ENCODE measurements around the gene KDM1B.
"Not testable (repeated sequence)": the region's sequence is repeated elsewhere in the genome, so short reads cannot be mapped to it uniquely, and the experiment has no call there.

The KDM1B gene

GRCh38 chr6:18228590-18228989 lies 73.4 kb downstream of the KDM1B start:
- in situ Hi-C loops (cut with MboI; ENCODE audit: low sequenced_read_pairs): not testable (repeated sequence)

GRCh38 chr6:18231856-18232255 lies 76.6 kb downstream of the KDM1B start:
- in situ Hi-C loops (cut with MboI; ENCODE audit: low sequenced_read_pairs): not testable (repeated sequence)

GRCh38 chr6:18233770-18234169 lies 78.5 kb downstream of the KDM1B start:
- in situ Hi-C loops (cut with MboI; ENCODE audit: low sequenced_read_pairs): not testable (repeated sequence)

DNA sequence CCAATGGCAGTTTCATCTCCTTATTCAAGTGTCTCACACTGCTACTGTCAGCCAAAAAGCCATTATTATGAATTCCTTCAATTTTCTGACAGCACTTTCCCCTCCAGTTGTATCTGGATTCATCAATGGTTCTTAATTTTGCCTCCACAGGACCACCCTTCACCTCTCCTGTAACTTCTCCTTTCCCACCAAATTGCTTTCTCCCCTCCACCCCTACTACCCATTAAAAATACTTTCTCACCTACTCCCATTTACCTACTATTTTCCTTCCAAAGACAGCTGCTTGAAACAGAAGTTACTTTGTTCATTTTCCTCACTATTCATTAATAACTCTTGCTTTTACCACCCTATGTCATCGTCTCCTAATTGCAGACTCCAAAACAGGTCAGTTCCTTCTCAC lies 79.3 kb downstream of the KDM1B start:
- in situ Hi-C loops (cut with MboI; ENCODE audit: low sequenced_read_pairs): no loop called here

- in situ Hi-C loops (cut with MboI; ENCODE audit: low sequenced_read_pairs): no loop called here
Measured at GRCh38 chr6:18235524-18235923, 80.3 kb downstream of the KDM1B start.

DNA sequence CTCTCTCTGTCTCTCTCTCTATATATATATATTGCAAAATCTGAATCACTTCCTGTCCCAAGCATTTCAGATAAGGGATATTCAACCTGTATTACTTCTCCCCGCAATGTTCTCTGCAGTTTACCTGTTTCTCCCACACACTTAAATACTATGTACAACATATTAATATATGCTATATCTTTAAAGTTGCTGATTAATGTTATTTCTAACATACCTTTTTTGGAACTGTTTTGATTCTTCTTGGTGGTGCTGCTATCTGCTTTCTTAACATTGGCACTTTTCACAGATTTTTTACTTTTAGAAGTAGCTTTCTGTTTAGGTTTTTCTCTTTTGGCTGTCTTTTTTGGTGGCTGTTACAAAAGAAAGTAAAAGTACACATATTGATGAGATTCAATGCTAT lies 81.9 kb downstream of the KDM1B start:
- in situ Hi-C loops (cut with MboI; ENCODE audit: low sequenced_read_pairs): no loop called here

DNA sequence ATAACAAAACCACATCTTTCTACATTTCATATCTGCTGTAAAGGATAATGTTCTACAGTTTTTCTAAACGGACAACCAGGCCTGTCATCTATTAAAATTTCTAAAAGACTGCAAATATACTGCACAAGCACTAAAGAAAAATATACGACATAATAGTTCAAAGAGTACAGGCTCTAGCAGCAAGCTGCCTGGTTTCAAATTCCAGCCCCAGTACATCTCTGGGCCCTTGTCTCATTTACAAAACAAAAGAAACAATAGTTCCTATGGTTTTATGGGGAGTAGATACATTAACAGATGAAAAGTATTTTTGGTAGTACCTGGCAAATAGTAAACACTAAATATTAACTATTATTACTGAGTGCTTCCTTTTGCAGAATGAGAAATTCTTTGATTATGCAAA lies 85.0 kb downstream of the KDM1B start:
- in situ Hi-C loops (cut with MboI; ENCODE audit: low sequenced_read_pairs): no loop called here

- in situ Hi-C loops (cut with MboI; ENCODE audit: low sequenced_read_pairs): no loop called here
Measured at GRCh38 chr6:18241208-18242038, 86.2 kb downstream of the KDM1B start.

GRCh38 chr6:18242062-18242851 lies 87.0 kb downstream of the KDM1B start:
- in situ Hi-C loops (cut with MboI; ENCODE audit: low sequenced_read_pairs): no loop called here

DNA sequence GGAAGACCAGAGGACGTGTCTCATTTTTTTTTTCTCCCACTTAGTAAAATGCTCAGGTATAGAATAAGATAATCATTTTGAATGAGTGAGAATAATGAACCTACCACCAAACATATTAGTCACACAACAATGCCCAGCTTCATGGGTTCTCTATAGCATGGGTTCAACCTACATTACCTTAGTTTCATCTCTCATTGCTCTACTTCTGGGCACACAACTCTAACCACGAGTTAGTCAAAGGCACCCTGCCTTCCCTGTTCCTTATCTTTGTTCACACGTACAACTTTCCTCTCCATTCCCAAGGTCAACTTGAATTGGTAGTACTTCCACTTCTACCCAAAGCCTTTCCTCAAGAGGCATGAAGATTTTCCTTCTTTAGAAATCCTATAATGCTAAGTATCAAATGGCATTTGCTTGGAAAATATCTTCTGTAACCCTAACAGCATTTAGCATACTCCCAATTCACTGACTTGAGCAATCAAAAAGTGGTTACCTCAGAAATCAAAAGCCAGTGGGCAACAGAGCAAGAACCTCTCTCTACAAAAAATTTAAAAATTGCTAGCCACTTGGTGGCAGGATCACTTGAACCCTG lies 88.2 kb downstream of the KDM1B start:
- in situ Hi-C loops (cut with MboI; ENCODE audit: low sequenced_read_pairs): no loop called here

DNA sequence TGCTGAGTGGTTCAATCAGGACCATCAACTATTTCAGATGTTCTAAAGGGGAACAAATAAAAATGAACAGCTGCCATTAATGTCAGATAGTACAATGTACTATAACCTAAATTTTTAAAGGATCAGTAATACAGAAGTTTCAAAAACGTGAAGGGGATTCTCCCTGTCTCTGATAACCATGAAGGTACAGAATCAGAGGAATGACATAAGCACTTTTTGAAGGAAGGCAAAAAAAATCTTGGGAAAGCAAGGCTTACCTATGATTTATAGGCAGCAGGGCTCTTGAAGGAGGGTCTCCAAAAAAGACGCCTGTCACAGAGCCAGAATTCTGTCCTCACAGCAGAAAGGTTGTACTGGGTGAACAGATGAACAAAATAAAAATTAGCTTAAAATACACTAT lies 89.0 kb downstream of the KDM1B start:
- in situ Hi-C loops (cut with MboI; ENCODE audit: low sequenced_read_pairs): no loop called here

- in situ Hi-C loops (cut with MboI; ENCODE audit: low sequenced_read_pairs): no loop called here
Measured at GRCh38 chr6:18245079-18245478, 89.9 kb downstream of the KDM1B start.

GRCh38 chr6:18245642-18246041 lies 90.4 kb downstream of the KDM1B start:
- in situ Hi-C loops (cut with MboI; ENCODE audit: low sequenced_read_pairs): no loop called here

DNA sequence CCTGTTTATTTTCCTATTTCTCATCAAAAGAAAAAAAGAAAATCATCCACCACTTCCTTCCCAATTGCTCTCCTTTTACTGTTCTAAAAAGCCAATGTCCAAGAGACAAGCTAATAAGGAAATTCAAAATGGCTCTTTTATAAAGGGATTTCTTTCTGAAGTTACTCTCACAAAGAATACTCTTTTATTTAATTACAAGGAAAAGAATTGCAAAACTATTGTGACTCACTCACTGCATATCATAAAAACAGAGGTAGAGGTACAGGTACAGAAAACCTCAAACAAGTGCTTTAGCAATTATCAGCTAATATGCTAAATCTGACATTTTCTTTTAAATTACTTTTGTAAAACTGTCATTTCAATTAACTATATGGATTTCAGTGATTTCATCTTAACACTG lies 91.0 kb downstream of the KDM1B start:
- in situ Hi-C loops (cut with MboI; ENCODE audit: low sequenced_read_pairs): no loop called here

DNA sequence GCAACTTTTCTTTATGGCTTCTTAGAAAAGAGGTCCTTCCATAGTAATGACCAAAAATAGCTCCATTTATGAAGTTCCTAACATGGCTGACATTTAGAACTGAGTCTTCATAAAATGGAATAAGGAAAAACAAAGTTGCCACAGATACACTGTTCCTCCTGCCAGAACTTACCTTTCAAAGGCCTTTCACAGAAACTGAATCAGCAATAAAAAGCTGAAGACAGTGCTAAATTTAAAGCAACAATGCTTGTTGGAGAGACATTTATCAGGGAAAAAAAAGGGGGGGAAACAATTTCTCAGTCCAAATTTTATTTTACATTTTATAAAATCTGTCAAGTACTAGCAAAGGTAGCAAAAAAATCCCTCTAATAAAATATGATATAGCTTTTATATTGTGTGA lies 91.8 kb downstream of the KDM1B start:
- in situ Hi-C loops (cut with MboI; ENCODE audit: low sequenced_read_pairs): no loop called here

DNA sequence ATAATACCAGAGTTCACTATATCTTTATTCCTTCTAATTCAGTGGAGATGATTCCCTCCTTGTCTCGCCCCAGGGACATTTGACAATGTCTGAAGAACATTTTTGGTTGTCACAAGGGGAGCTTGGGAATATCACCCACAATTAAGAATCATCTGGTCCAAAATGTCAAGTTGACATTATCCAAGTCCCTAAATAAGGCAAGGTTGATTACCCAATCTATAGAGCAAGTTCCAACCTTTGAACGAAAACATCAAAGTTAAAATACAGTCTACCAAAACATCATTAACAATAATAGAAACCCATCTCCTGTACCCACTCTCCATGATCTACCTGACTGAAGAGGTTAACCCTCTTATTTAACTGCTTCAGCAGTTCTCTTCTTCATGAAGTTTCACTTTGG lies 93.5 kb downstream of the KDM1B start:
- in situ Hi-C loops (cut with MboI; ENCODE audit: low sequenced_read_pairs): no loop called here

DNA sequence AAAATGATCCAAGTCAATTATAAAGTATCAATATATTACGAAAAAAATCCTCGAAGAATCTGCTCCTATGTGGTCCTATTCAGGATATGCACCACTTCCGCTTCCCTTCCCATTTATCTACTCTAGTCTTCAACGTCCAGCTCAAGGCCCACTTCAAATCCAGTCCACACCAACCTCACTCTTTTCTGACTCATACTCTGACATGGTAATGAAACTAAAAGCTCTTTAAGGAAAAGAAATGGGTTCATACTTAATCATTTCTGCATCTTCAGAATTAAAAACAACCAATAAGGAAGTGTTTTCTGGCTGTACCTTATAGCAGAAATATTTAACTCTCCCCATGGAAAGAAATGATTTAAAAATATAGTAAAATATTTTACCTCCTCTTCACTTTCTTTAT lies 94.0 kb downstream of the KDM1B start:
- in situ Hi-C loops (cut with MboI; ENCODE audit: low sequenced_read_pairs): no loop called here

GRCh38 chr6:18253635-18254034 lies 98.4 kb downstream of the KDM1B start:
- in situ Hi-C loops (cut with MboI; ENCODE audit: low sequenced_read_pairs): no loop called here

- in situ Hi-C loops (cut with MboI; ENCODE audit: low sequenced_read_pairs): no loop called here
Measured at GRCh38 chr6:18254793-18255192, 99.6 kb downstream of the KDM1B start.

DNA sequence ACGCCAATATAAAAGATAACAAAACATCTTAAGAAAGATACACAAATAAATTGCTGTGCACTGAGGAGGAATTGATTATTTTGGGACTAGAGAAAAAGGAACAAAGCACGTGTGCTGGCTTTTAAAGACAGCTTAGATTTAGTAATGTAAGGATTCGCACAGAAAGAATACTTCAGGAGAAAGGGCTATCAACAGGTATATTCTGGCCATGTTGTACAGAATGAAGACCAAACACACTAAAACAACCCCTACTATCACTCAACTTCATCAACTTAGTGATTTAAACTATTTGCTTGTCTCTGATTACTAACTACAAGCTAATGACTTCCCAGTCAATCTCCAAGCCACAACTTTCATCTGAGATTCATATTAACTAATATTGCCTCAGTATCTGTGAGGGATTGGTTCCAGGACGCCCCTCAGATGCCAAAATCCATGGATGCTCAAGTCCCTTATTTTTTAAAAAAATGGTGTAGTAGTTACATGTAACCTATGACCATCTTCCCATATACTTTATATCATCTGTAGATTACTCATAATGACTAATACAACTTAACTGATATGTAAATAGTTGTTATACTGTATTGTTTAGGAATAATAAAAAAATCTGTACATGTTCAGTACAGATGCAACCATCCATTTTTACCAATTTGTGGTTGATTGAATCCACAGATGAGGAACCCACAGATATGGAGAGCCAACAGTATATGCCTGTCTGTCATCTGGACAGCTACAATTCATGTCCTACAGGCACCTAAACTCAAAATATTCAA lies 104.6 kb downstream of the KDM1B start:
- in situ Hi-C loops (cut with MboI; ENCODE audit: low sequenced_read_pairs): no loop called here

DNA sequence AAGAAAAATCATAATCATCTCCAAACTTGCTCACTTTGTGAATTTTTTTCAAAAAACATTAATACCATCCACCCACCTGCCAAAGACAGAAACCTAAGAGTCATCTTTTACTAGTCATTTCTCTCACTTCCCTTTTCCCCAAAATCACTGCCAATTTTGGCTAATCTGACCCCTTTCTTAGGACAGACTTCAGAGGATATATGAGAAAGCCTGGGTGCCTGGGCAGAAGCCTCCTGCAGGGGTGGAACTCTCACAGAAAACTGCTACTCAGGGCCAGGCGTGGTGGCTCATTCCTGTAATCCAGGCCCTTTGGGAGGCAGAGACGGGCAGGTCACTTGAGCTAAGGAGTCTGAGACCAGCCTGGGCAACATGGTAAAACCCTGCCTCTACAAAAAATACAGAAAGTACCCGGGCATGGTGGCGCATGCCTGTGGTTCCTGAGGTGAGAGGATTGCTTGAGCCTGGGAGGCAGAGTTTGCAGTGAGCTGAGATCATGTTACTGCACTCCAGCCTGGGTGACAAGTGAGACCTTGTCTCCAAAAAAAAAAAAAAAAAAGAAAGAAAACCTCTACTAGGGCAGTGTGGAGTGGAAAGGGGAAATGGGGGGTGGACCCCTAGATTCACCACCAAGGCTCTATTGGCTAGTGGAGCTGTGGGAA lies 105.4 kb downstream of the KDM1B start:
- in situ Hi-C loops (cut with MboI; ENCODE audit: low sequenced_read_pairs): no loop called here
